ENCODE measurements around the gene MARVELD1. TPM values are rescaled to one million over a fixed set of nuclear protein-coding genes. Genes with fewer than 3 reads are reported as not detected.

MARVELD1 gene
- total RNA-seq, 1 donor from 2014 or later, result 12.2 TPM

- Mint-ChIP-seq H3K4me1 (ENCODE audit: low read depth, unreplicated experiment) (peaks cover 7% of the 10 kb centered on the region), H3K36me3 (ENCODE audit: unreplicated experiment) (no peaks in the 10 kb centered on the region), H3K9me3 (ENCODE audit: unreplicated experiment) (peaks cover 2% of the 10 kb centered on the region), H3K27ac (ENCODE audit: unreplicated experiment) (no peak overlapping the region), H3K4me3 (ENCODE audit: unreplicated experiment) (no peak overlapping the region), H3K27me3 (ENCODE audit: unreplicated experiment) (peaks cover 5% of the 10 kb centered on the region)
- TF ChIP-seq CTCF (IDR thresholded peaks at IDR 0.05; ENCODE audit: partially characterized antibody, unreplicated experiment), result no peak
- DNase-seq, result no peak
Measured at GRCh38 chr10:97747573-97747972, 34.0 kb downstream of the MARVELD1 start.

GRCh38 chr10:97748116-97748515, 34.6 kb downstream of the MARVELD1 start:
- Mint-ChIP-seq H3K36me3 (ENCODE audit: unreplicated experiment) (no peaks in the 10 kb centered on the region), H3K4me1 (ENCODE audit: low read depth, unreplicated experiment) (peaks cover 7% of the 10 kb centered on the region), H3K9me3 (ENCODE audit: unreplicated experiment) (peaks cover 2% of the 10 kb centered on the region), H3K27me3 (ENCODE audit: unreplicated experiment) (peaks cover 5% of the 10 kb centered on the region), H3K27ac (ENCODE audit: unreplicated experiment) (no peak overlapping the region), H3K4me3 (ENCODE audit: unreplicated experiment) (no peak overlapping the region)
- DNase-seq, result no peak
- no peak for TF ChIP-seq CTCF (IDR thresholded peaks at IDR 0.05; ENCODE audit: partially characterized antibody, unreplicated experiment)

- peaks cover 5% of the 10 kb centered on the region for H3K36me3 Mint-ChIP-seq (ENCODE audit: unreplicated experiment)
- H3K27me3 Mint-ChIP-seq (ENCODE audit: unreplicated experiment), result peaks cover 5% of the 10 kb centered on the region
- H3K4me1 Mint-ChIP-seq (ENCODE audit: low read depth, unreplicated experiment), result no peaks in the 10 kb centered on the region
- no peak for DNase-seq
- no peak overlapping the region for H3K27ac Mint-ChIP-seq (ENCODE audit: unreplicated experiment)
- no peak overlapping the region for H3K4me3 Mint-ChIP-seq (ENCODE audit: unreplicated experiment)
- H3K9me3 Mint-ChIP-seq (ENCODE audit: unreplicated experiment), result peaks cover 5% of the 10 kb centered on the region
- TF ChIP-seq CTCF (IDR thresholded peaks at IDR 0.05; ENCODE audit: partially characterized antibody, unreplicated experiment), result no peak
Measured at GRCh38 chr10:97752956-97753355, 39.4 kb downstream of the MARVELD1 start.

GRCh38 chr10:97754726-97755125, 41.2 kb downstream of the MARVELD1 start:
- no peak overlapping the region for H3K27ac Mint-ChIP-seq (ENCODE audit: unreplicated experiment)
- H3K9me3 Mint-ChIP-seq (ENCODE audit: unreplicated experiment), result peaks cover 5% of the 10 kb centered on the region
- no peak for TF ChIP-seq CTCF (IDR thresholded peaks at IDR 0.05; ENCODE audit: partially characterized antibody, unreplicated experiment)
- DNase-seq, result no peak
- H3K4me3 Mint-ChIP-seq (ENCODE audit: unreplicated experiment), result no peak overlapping the region
- H3K36me3 Mint-ChIP-seq (ENCODE audit: unreplicated experiment), result peaks cover 5% of the 10 kb centered on the region
- H3K27me3 Mint-ChIP-seq (ENCODE audit: unreplicated experiment), result peaks cover 7% of the 10 kb centered on the region
- H3K4me1 Mint-ChIP-seq (ENCODE audit: low read depth, unreplicated experiment), result no peaks in the 10 kb centered on the region

GRCh38 chr10:97755718-97756117, 42.2 kb downstream of the MARVELD1 start:
- H3K36me3 Mint-ChIP-seq (ENCODE audit: unreplicated experiment), result peaks cover 5% of the 10 kb centered on the region
- no peak overlapping the region for H3K4me3 Mint-ChIP-seq (ENCODE audit: unreplicated experiment)
- no peak for TF ChIP-seq CTCF (IDR thresholded peaks at IDR 0.05; ENCODE audit: partially characterized antibody, unreplicated experiment)
- peaks cover 8% of the 10 kb centered on the region for H3K27me3 Mint-ChIP-seq (ENCODE audit: unreplicated experiment)
- H3K4me1 Mint-ChIP-seq (ENCODE audit: low read depth, unreplicated experiment), result no peaks in the 10 kb centered on the region
- H3K27ac Mint-ChIP-seq (ENCODE audit: unreplicated experiment), result no peak overlapping the region
- H3K9me3 Mint-ChIP-seq (ENCODE audit: unreplicated experiment), result peaks cover 5% of the 10 kb centered on the region
- no peak for DNase-seq
